DOHH2 (cell line): ENCODE results near the gene PGR.

ENCODE experiments used
- EZH2phosphoT487 ChIP-seq: fragments of 200-600 bp; sonication (generic); IDR thresholded peaks from 2 replicates; pipeline ENCODE4 v1.6.1; 2017; ENCODE audit warnings: borderline replicate concordance, mild to moderate bottlenecking, antibody characterized with exemption, low read length, moderate library complexity, mixed read lengths
- TF ChIP-seq, protein P1 (sequence below): fragments of 200-600 bp; sonication (generic); IDR thresholded peaks from one replicate; pipeline ENCODE4 v1.5.1; 2014; ENCODE audit warnings: antibody characterized with exemption, mild to moderate bottlenecking, low read depth, low read length; ENCODE audit not compliant: poor library complexity, severe bottlenecking

DNA sequence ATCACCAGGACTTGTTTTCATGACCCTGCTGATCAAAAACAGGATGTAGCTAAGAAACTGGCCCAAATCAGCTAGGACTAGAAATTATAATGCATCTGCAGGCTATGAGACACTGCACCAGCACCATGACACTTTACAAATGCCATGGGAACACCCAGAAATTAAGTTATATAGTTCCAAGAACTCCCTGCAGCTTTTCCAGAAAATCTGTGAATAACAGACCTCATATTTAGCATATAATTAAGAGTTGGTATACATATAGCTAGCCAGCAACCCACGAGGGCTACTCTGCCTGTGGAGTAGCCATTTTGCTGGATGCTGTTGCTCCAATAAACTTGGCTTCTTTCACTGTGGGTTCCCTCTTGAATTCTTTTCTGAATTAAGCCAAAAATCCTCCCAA, 101.0 kb downstream of the PGR start:
- TF ChIP-seq, protein P1, sequence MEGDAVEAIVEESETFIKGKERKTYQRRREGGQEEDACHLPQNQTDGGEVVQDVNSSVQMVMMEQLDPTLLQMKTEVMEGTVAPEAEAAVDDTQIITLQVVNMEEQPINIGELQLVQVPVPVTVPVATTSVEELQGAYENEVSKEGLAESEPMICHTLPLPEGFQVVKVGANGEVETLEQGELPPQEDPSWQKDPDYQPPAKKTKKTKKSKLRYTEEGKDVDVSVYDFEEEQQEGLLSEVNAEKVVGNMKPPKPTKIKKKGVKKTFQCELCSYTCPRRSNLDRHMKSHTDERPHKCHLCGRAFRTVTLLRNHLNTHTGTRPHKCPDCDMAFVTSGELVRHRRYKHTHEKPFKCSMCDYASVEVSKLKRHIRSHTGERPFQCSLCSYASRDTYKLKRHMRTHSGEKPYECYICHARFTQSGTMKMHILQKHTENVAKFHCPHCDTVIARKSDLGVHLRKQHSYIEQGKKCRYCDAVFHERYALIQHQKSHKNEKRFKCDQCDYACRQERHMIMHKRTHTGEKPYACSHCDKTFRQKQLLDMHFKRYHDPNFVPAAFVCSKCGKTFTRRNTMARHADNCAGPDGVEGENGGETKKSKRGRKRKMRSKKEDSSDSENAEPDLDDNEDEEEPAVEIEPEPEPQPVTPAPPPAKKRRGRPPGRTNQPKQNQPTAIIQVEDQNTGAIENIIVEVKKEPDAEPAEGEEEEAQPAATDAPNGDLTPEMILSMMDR, result no peak
- no peak for TF ChIP-seq EZH2phosphoT487
